ENCODE measurements around the gene ADGRD1.

The ADGRD1 gene

DNA sequence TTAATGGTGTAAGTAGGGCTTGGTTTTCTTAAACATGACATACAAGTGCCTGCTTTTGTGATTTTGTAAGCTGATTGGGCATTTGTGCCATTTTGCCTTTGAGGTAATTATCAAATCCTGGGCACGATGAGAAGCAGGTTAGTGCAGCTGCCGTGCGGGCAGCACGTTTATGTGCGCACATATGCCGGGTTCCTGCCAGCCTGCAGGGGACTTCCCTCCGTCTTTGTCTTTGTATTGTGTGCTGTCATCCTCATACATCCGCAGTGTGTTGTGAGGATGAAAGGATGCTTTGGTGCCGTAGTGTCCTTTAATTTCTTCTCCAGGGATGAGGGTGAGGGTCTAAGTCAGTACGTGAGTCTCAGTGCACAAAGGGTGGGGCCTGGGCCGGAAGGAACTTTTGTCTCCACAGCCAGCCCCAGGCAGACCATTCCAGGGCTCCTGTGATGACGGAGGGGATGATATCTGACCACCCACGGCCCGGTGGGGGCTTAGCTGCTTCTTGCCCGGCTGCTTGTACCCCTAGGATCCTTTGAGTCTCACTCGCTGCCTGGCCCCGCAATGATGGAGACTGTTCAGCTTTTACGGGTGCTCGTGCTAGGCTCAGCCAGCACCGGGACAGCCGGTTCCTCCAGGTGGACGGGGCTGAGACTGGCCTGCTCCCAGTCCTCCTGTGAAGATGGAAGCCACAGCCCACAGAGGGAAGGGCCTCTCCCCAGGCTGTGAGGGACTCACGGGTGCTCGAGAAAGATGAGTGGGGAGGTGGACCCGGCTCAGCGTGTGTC lies 54.6 kb downstream of the ADGRD1 start:
- no peak for FAIRE-seq

DNA sequence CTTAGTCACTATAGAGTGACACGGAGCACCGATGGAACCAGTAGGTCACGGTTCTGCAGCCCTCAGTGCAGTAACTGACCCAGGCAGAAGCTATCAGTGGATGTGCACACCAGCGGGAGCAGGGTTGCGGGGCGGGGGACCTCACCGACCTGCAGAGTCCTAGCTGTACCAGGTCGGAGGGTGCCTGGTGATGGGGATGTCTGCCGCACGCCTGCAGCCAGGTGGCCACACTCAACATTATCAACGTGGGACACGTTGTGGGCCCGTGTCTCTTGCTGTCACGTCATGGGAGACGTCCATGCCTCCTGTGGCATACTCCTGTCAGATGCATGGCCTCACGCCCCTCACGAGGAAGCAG lies 55.2 kb downstream of the ADGRD1 start:
- no peak for FAIRE-seq

DNA sequence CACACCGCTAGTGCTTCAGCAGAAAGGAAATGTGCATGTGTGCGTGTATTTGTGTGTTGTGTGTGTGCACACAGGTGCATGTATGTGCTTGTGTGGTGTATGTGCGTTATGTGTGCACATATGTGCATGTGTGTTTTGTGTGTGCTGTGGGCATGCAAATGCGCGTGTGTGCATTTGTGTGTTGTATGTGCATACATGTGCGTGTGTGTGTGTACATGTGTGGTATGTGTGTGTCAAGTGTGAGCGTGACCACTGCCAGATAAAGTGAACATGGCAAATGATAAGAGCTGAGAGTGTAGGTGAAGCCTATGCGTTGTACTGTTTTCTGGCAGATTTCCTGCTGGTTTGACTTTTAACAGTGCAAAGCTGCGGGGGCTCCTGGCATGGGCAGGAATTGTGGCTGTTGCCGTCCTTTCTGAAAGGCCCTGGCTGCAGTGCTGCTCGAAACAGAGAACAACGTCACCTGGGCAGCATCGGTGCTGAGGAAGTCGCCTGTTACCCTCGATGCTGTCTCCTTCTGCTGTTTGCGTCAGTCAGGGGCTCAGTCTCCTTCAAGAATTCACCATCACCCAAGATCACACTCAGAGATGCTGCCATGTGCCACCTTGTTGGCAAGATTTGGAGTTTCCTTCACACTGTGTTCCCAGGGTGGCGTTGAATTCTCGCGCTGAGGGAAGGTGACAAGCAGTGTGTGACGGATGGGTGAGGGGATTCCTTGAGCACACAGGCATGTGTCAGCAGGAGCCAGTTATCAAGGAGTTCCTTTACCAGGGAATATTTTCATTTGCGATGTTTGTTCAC lies 56.1 kb downstream of the ADGRD1 start:
- no peak for FAIRE-seq

DNA sequence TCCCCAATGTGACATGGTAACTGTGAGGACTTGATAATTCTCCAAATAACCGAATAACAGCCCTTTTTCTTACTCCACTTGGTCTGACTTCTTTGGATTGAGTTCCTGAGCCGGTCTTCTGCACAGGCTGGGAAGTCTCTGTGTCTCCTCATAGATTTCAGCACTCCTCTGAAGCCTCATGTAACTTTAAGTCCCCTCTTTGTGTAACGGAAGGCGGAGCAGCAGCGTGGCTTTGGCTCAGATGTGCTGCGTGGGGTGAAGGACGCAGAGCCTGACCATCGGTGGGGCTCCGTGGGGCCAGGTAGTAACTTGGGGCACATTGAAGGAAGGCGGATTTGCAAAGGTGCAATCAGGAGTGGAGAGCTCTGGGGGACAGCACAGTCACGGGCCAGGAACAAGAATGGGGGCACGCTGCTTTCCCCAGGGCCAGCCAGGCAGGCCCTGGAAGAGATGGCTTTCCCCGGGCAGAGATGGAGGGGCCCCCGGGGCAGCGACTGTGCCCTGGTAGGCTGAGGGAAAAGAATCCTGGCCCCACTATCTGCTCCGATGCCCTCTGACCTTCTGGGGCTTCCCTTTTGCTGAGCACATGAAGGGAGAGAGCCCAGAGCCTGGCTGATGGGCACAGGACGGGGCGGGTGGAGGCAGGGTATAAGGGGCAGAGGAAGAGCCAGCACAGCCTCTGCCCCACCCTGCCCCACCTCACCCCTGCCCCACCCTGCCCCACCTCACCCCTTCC lies 56.9 kb downstream of the ADGRD1 start:
- FAIRE-seq = no peak

DNA sequence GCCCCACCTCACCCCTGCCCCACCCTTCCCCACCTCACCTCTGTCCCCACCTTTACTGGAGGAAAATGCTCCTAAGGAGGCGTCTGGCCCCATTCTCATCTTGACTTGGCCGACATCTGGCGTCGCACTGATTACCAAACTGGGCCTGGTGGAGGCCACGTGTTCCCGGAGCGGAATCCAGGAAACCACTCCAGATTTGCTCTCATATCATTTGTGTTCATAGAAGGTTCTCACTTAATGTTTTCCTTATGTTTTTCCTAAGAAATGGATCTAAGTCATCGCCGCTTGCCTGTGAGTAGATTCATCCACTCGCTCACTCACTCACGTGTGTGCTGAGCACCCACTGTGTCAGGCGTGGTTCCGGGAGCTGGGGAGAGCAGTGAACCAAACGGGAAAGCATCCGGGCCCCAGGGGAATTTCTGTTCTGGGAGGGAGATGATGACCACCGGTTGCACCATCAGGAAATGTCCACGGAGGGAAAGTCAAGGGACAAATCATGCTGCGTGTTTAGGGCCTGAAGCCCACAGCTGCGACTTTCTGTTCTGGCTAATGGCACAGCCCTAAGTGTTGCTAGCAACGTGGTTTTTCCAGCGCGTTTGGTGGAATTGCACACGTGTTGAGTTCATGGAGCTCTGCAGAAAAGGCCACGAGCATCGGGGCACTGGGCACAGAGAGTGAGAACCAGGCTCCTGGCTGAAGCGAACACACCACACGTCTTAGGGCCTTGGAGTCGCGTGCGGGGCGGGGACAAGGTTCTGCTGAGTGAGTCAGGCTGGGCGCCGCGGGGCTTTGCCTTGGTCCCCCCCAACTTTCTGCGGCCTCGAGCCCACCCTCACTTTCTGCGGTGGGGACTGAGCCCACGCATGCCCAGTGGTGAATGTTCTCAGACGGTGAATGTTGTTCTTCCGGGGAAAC lies 57.7 kb downstream of the ADGRD1 start:
- no peak for FAIRE-seq

DNA sequence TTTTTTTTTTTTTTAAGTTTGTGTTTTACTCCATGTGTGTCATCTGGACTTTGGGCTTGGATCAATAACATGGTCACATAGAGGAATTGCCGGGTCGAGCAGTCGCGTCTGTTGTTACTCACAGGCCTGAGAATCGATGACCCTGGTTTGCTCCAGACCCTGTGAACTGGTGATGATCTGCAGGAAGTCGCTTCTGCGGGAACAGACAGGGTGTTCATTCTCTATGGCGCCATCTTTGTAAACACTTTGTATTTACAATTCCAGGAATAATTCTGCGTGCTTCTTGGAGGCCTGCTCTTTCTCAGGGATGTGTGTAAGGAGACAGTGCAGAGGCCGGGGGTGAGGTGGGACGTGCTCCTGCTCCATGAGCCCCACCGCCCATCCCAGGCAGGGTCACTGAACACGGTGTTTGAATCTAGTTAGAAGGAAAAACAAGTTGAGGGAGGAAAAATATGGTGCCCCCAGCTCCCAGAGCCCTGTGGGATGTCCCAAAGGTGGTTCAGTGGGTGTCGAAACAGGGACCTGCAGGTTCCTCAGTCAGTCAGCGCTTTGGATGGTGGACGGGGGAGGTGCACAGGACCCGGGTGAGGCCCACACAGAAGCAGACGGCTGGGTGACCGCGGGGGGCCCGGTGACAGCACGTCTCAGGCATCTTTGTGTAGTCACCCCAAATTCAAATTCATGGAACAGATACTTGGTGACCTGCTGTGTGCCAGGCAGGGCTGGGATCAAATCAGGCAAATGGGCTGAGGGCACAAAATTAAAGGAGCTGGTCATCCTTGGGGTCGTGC lies 58.8 kb downstream of the ADGRD1 start:
- FAIRE-seq = no peak

DNA sequence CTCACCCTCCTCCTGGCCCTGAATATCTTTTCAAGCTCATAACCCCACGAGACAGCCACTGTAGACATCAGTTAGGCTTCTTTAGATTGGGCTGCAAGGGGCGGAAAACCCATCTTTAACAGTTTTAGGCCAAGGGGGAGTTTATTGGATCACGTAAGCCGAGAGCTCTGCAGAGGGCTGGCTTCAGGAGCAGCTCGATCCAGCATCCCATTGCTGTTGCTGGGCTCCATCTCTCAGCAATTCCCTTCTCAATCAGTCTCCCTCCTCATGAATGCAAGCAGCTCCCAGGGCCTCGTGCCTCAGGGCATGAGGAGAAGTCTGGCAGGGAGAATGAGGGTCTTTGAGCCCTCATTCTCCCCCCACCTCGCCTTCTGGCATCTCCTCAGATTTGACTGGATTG lies 59.4 kb downstream of the ADGRD1 start:
- FAIRE-seq = no peak

DNA sequence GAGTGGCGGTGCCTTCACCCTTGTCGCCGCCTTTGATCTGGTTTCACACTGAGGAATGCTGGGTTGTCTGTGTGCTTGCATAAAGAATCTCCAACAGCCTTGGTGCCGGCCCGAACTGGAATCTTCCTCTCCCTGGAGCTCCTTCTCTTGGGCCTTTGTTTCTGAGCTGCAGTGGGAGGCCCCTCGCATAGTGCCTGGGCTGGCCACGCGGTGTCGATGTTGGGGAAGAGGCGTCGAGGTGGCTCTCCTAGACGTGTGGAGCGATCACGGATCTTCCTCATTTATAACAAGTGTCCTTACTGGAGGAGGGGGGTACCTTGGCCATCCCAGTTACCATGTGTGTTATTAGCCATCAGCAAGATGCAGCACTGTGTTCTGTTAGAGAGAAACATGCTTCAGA lies 60.6 kb downstream of the ADGRD1 start:
- no peak for FAIRE-seq

DNA sequence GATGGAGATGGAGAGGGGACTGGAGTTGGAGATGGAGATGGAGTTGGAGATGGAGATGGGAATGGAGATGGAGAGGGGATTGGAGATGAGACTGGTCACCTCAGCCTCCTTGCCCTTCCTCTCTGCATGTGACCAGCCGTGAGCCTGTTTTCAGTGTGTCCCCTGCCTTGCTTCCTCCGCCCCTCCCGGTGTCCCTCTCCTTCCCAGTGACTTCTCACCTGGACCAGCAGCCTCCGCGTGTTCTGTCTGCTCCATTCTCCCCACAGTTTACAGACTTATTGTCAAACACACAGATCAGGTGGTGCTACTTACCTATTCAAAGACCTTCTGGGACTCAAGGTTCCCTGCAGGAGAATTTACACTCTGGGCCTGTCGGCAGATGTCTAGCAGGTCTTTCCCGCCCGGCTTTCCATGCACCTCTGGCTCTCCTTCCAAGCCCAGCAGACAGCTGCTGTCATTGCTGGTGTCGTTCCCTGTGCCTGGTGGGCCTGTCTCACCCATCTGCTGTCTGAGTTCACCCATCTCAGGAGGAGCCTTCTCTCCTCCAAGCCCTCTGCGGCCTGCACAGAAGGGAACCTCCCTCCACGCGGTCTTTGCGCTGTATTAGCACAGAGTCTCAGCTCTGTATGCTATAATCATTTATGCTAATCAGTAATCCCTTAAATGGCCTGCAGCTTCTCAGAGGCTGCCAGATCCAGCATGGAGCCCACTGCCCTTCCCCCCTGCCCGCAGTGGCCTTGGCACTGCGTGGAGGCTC lies 62.1 kb downstream of the ADGRD1 start:
- no peak for FAIRE-seq

DNA sequence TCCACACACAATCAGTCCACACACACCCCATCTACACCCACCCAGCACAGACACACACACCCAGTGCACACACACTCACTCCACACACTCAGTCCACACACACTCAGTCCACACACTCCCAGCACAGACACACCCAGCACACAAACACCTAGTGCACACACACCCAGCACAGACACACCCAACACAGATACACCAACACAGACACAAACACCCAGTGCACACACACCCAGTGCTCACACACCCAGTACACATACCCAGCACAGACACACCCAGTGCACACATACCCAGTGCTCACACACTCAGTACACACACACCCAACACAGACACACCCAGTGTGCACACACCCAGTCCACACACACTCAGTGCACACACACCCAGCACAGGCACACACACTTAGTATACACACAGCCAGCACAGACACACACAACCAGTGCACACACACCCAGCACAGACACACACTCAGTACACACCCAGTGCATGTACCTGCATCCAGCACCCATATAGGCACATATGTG lies 63.8 kb downstream of the ADGRD1 start:
- no peak for FAIRE-seq

DNA sequence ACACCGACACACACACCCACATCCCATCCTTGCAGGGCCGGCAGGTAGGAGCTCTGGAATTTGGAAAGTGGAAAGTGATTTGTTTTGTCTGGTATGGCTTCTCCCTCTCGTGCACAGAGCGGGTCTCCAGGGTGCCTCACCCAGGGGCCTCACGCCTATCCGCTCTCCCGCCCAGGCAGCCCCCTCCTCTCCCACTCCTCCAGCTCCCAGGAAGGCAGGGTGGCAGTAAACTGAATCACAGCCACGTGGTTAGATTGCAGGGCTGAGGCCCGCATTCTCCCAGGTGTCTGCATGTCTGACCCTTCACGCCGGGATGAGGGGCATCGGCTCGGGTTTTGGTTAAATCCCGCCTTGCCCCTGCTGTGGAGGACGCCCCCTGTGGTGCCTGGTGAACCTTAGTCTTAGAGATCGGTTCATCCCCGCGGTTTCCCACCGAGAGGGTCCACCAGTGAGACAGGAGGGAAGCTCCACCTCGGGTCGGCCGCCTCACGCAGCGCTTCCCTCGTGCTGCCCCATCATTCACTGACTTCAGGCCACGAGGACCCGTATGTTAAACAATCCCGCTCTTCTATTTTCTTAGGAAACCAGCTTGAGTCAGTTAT lies 64.4 kb downstream of the ADGRD1 start:
- FAIRE-seq = no peak

DNA sequence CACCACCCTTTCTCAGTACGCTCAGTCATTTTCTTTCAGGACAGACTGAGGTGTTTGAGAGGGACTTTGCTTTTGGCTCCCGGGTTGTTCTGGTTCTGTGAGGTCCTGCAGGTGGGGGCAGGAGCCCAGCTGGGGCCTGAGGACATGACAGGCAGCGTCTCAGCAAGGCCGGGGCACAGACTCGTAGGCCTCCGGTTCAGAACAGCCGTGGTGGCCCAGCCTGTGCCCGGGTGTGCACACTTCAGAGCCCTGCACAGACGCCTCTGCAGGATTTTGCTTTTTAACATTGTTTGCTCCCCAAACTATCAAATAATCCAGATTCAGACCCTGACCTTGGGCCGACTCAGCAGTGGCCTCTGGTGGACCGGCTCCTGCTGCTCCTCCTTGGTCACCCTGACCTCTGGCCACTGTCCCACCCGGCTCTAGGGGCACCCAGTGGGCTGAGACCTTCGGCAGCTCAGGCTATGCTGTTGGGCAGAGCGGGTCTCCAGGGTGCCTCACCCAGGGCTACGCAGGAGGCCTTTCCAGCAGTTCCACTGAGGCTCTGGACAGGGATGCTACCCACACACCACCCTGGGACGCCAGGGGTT lies 65.2 kb downstream of the ADGRD1 start:
- no peak for FAIRE-seq

DNA sequence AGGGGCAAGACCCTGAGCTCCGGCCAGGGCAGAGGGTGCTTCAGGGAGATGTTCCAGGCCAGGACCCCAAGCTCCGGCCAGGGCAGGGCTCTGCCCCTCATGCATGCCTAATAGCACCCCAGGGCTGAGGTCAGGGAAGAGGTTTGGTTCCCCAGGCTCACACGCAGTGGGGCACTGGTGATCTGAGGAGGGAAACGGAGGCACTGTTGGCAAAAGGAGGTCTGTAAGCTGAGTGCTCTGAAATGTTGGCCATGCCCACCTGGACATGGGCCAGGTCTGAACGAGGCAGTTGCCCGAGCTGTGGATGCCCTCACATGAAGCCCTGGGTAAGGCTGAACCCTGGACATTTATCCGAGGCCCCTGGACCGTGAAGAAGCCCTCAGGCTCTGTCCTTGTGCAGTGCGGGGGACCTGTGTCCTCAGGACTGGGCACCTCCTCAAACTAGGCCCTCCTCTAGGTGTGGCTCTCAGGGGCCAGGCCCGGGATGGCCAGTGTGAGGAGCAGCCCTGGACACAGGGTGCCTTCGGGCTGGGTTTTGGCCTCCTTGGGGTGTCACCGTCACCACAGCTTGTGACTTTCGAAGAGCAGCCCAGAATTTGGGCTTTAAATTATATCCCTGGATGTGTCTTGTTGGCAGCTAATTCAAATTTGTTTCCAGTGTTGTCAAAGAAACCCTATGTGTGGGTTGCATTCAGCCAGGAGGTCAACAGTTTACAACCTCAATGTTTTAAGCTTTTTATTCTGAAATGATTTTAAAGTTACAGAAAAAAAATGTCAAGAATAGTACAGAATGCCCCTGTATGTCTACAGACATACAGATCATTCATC lies 66.8 kb downstream of the ADGRD1 start:
- no peak for FAIRE-seq

DNA sequence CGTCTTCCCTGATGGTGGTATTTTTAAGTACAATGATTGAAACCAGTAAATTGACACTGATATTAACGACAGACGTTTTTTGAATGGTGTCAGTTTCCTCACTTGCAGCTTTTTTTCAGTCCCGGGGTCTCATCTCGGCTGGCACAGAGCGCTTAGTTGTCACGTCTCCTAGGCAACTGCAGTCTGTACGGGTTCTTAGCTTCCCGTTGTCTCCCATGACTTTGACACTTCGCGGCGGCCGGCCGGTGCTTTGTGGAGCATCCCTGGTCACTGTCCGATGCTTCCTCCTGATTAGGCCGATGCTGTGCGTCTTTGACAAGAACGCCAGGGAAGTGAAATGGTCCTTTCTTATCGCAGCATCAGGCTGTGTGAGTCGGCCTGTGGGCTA lies 67.4 kb downstream of the ADGRD1 start:
- no peak for FAIRE-seq

DNA sequence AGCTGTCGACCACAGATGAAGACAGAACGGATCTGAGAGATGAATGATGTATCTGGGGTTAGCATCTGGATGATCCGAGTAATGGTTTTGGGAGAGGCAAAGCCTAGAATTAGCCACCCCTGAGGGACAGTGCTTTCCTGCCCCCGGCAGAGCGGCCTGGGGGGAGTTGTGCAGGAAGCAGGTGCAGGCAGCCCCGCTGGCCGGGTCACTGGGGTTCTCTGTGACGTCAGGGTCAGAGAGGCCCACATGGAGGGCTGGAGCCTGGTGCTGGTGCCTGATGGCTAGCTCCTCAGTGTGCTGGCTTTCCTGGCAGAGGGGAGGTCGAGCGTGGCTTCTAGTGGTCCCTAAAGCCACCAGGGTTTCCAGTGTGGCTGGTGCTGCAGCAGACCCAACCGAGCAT lies 70.3 kb downstream of the ADGRD1 start:
- no peak for FAIRE-seq

DNA sequence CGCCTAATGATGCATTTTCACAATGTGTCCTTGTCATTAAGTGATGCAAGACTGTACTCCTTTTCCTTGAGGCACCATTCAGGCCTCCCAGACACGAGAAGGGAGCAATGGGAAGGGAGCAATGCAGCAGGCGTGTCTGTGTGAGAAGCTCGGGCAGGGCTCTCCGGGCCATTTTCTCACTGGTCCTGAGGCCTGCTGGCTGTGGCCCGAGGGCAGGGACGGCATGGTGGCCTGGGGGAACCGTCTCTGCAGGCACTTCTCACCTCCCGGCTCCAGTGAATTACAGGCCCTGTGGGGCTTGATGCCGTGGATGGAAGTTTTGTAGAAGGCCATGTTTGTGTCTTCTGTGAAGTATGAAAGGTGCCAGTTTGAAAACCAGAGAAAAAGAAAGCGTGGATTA lies 71.0 kb downstream of the ADGRD1 start:
- FAIRE-seq = no peak

DNA sequence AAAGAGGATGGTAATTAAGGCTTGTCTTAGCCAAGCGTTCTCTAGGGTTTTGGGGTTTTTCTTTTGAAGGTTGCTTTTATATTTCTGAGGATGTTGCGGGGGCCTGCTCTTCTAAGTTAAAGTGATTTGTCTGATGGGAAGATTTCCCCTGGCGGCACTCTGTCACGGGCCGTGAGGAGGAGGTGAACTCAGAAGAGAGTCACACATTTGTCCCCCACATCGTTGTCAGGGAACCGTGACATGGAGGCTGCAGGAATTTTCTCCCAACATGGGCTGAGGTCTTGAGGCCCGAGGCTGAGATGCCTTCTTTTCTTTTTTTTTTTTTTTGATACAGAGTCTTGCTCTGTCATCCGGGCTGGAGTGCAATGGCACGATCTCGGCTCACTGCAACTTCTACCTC lies 71.5 kb downstream of the ADGRD1 start:
- no peak for FAIRE-seq

DNA sequence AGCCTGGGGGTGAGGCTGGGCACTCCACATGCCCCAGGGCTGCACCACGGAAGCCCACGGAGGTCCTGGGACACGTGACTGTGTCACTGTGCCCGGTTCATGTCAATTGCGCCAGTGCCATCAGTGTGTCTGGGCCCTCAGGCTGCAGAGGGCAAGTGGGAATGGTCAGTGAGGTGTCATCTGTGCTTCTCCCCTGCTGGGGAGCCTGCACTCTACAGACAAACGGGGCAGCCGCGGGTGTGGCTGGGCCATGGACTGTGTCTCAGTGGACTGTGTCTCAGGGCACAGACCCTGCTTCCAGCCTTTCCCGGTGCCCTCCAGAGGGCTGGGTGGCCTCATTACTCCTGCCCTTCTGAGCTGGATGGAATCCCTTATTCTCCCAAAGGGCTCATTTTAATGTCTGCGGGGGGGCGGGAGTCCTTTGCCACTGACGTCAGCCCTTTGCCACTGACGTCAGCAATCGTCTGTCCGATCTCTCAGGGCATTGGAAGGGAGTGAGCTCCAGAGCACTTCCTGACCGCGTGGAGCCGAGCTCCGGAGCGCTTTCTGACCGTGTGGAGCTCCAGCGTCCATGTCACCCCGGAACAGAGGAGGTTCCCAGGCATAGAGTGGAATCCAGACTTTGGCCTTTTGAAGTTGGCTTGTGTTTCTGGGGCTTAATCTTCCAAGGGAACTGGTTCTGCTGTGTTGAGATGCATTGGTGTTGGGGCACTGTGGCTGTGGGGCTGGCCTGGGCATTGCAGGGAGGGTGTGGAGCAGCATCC lies 72.4 kb downstream of the ADGRD1 start:
- no peak for FAIRE-seq
